Left colon (tissue), 2 donors: ENCODE results near the gene NID1. TPM values are rescaled to one million over a fixed set of nuclear protein-coding genes. Genes with fewer than 3 reads are reported as not detected.

Source experiments
- ATAC-seq: fragments of 200-7000 bp; cut with Tn5 transposase; one replicate; pipeline ENCODE4 v1.9.1; 2020; ENCODE audit warnings: mild to moderate bottlenecking, moderate library complexity
- DNase-seq, 2 donors: peaks; one replicate each; pipeline ENCODE4 v3.0.0-alpha.2; 2020
- intact Hi-C, 2 donors: fragments of 100-400 bp; cut with DNase I in 1 of 2; cut with micrococcal nuclease in 1 of 2; formaldehyde crosslinking; loops; one replicate each; pipeline versions ENCODE4 v1.11.2 to v1.14.0; 2022; cut with DNase I, micrococcal nuclease
- total RNA-seq, 2 donors: library from RNA; stranded (reverse); fragmentation: NEBNext Ultra II Directional; extraction: Animal tissue kit (Norgen Biotek cat#: 25700); gene quantifications; one replicate each; pipeline ENCODE4 v1.2.1, GENCODE V29; 2021
- donor health status: DM: no; HTN: no; CAD: no.
- donor health status: DM: yes; HTN: yes; CAD: no.

NID1 gene
- total RNA-seq, 2 donors from 2014 or later = 12.1 to 24.6 TPM

GRCh38 chr1:236041631-236042618, 23.0 kb downstream of the NID1 start:
- no peak for ATAC-seq
- intact Hi-C loops = no loop called here
- DNase-seq = no peak

GRCh38 chr1:236039740-236040685, 24.9 kb downstream of the NID1 start:
- DNase-seq (no peak), ATAC-seq (no peak)
- intact Hi-C loops = no loop called here

GRCh38 chr1:236038034-236038433, 26.9 kb downstream of the NID1 start:
- ATAC-seq (no peak), DNase-seq (no peak)
- intact Hi-C loops = no loop called here

GRCh38 chr1:236035681-236036101, 29.2 kb downstream of the NID1 start:
- DNase-seq = no peak
- intact Hi-C loops = no loop called here
- ATAC-seq = no peak

GRCh38 chr1:236033336-236033735, 31.6 kb downstream of the NID1 start:
- ATAC-seq (no peak), DNase-seq (no peak)
- intact Hi-C loops = no loop called here

GRCh38 chr1:236030534-236030933, 34.4 kb downstream of the NID1 start:
- ATAC-seq = no peak
- intact Hi-C loops = no loop called here
- no peak for DNase-seq

- intact Hi-C loops = no loop called here
These were observed 35.4 kb downstream of the NID1 start for GRCh38 chr1:236029428-236029940.

GRCh38 chr1:236027104-236027503, 37.8 kb downstream of the NID1 start:
- intact Hi-C loops = no loop called here
- no peak for ATAC-seq
- no peak for DNase-seq

More at GRCh38 chr1:236029428-236029940, 35.4 kb downstream of the NID1 start:
- no peak for DNase-seq
- ATAC-seq = no peak

- intact Hi-C loops = no loop called here
- ATAC-seq (no peak), DNase-seq (no peak)
These were observed 39.1 kb downstream of the NID1 start for GRCh38 chr1:236025836-236026235.

- ATAC-seq (no peak), DNase-seq (no peak)
- intact Hi-C loops = no loop called here
These were observed 40.2 kb downstream of the NID1 start for GRCh38 chr1:236024641-236025040.

- no peak for ATAC-seq
- DNase-seq = no peak
- intact Hi-C loops = no loop called here
These were observed 40.8 kb downstream of the NID1 start for GRCh38 chr1:236023926-236024565.

- ATAC-seq = no peak
- no peak for DNase-seq
- intact Hi-C loops = no loop called here
These were observed 43.3 kb downstream of the NID1 start for GRCh38 chr1:236021424-236022135.

- intact Hi-C loops = no loop called here
- no peak for ATAC-seq
- no peak for DNase-seq
These were observed 44.3 kb downstream of the NID1 start for GRCh38 chr1:236020359-236021219.

- ATAC-seq = no peak
- peak; percentile 20 to 72 for DNase-seq
- intact Hi-C loops = no loop called here
These were observed 45.9 kb downstream of the NID1 start for GRCh38 chr1:236018885-236019453.

GRCh38 chr1:236016782-236017400, 48.0 kb downstream of the NID1 start:
- ATAC-seq (no peak), DNase-seq (no peak)
- intact Hi-C loops = no loop called here

- intact Hi-C loops = no loop called here
These were observed 48.8 kb downstream of the NID1 start for GRCh38 chr1:236016083-236016482.

GRCh38 chr1:236015539-236015938, 49.4 kb downstream of the NID1 start:
- ATAC-seq = no peak
- no peak for DNase-seq
- intact Hi-C loops = no loop called here

More at GRCh38 chr1:236016083-236016482, 48.8 kb downstream of the NID1 start:
- ATAC-seq (no peak), DNase-seq (peak in 1 of 2 donors; percentile 51)
